Spleen (tissue), 7 donors: ENCODE data around the gene SIPA1L3.

Experiments
- CTCF ChIP-seq, 11 experiments: fragments of 200-600 bp in 7 of 11; fragments of 450-650 bp in 4 of 11; sonication (generic) in 4 of 11; IDR thresholded peaks in 8 of 11; conservative IDR thresholded peaks in 3 of 11; 1 replicate in 7 of 11; 2 replicates in 4 of 11; pipeline versions ENCODE4 v1.4.0 to v1.8.0; 2016 to 2021; ENCODE audit warnings: antibody characterized with exemption in 11 of 11, inconsistent platforms in 4 of 11, mild to moderate bottlenecking in 1 of 11
- POLR2A ChIP-seq, 3 donors: fragments of 450-650 bp; IDR thresholded peaks; one replicate each; pipeline ENCODE4 v1.5.1; 2017; ENCODE audit warnings: antibody characterized with exemption in 3 of 3, mild to moderate bottlenecking in 1 of 3
- donor health status: DM: no; HTN: no; CAD: no; lungs with moderate emphysema.
- donor health status: DM: no; HTN: no; CAD: no.
- donor health status: DM: no; HTN: no; CAD: no.

GRCh38 chr19:38211766-38212165 is 304.8 kb downstream of the SIPA1L3 start:
- TF ChIP-seq POLR2A (IDR thresholded peaks at IDR 0.05) (no peak), CTCF (IDR thresholded peaks at IDR 0.05 in 8 of 11, conservative IDR thresholded peaks at IDR 0.05 in 3 of 11) (no peak)
